ENCODE measurements around the gene CKS1B.

GRCh38 chr1:155014709-155015508 is 40.4 kb downstream of the CKS1B start:
- TF ChIP-seq, protein P1, sequence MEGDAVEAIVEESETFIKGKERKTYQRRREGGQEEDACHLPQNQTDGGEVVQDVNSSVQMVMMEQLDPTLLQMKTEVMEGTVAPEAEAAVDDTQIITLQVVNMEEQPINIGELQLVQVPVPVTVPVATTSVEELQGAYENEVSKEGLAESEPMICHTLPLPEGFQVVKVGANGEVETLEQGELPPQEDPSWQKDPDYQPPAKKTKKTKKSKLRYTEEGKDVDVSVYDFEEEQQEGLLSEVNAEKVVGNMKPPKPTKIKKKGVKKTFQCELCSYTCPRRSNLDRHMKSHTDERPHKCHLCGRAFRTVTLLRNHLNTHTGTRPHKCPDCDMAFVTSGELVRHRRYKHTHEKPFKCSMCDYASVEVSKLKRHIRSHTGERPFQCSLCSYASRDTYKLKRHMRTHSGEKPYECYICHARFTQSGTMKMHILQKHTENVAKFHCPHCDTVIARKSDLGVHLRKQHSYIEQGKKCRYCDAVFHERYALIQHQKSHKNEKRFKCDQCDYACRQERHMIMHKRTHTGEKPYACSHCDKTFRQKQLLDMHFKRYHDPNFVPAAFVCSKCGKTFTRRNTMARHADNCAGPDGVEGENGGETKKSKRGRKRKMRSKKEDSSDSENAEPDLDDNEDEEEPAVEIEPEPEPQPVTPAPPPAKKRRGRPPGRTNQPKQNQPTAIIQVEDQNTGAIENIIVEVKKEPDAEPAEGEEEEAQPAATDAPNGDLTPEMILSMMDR (IDR thresholded peaks at IDR 0.05): no peak
- TF ChIP-seq ZBTB43 (CRISPR knock-in tag; IDR thresholded peaks at IDR 0.05) (no peak), USF1 (CRISPR knock-in tag; IDR thresholded peaks at IDR 0.05) (no peak), TEAD4 (CRISPR knock-in tag; IDR thresholded peaks at IDR 0.05) (no peak), FOXJ3 (CRISPR knock-in tag; IDR thresholded peaks at IDR 0.05; ENCODE audit: borderline replicate concordance) (no peak), NR2C2 (CRISPR knock-in tag; IDR thresholded peaks at IDR 0.05) (no peak), CREM (CRISPR knock-in tag; IDR thresholded peaks at IDR 0.05) (no peak)
- TF ChIP-seq, protein P2, sequence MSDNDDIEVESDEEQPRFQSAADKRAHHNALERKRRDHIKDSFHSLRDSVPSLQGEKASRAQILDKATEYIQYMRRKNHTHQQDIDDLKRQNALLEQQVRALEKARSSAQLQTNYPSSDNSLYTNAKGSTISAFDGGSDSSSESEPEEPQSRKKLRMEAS (CRISPR knock-in tag; IDR thresholded peaks at IDR 0.05): no peak
- TF ChIP-seq, protein P3, sequence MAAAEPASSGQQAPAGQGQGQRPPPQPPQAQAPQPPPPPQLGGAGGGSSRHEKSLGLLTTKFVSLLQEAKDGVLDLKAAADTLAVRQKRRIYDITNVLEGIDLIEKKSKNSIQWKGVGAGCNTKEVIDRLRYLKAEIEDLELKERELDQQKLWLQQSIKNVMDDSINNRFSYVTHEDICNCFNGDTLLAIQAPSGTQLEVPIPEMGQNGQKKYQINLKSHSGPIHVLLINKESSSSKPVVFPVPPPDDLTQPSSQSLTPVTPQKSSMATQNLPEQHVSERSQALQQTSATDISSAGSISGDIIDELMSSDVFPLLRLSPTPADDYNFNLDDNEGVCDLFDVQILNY (CRISPR knock-in tag; IDR thresholded peaks at IDR 0.05): no peak
